ENCODE results near the gene STING1. TPM values are rescaled to one million over a fixed set of nuclear protein-coding genes. Genes with fewer than 3 reads are reported as not detected.
A peak's percentile ranks its signal among the peaks of the same experiment; 100 is the strongest.

STING1 gene
- total and polyA plus RNA-seq, 10 of the 15 experiments (the other 5 are each of a cell fraction or from before 2014, with no cell fraction given): 10.1 to 56.1 (median 41.0) TPM

- SMC1A ChIA-PET (ENCODE audit: uncharacterized antibody, unreplicated experiment): interaction anchor here (0.9 to 11.2 kb wide), 17 partner anchors 11 to 116 kb away, joined by 3 to 235 read pairs (median 4); partner anchors contain the start of genes DNAJC18 and STING1
- Histone ChIP-seq H3K4me1 (ENCODE audit: control insufficient read depth, insufficient read depth, low read length) (peaks cover 19% of the 10 kb centered on the region), H3K9ac (ENCODE audit: control insufficient read depth, insufficient read depth, low read length) (peak overlapping the region; percentile 76), H3K9me3 (replicated peaks; ENCODE audit: control insufficient read depth, insufficient read depth, low read length) (no peaks in the 10 kb centered on the region), H4K20me1 (ENCODE audit: control insufficient read depth, insufficient read depth) (no peaks in the 10 kb centered on the region), H3K27me3 (replicated peaks in 1 of 2; ENCODE audit: control insufficient read depth in 2 of 2, insufficient read depth in 2 of 2, low read length in 1 of 2) (no peaks in the 10 kb centered on the region), H2AFZ (ENCODE audit: control insufficient read depth, low read depth, low read length) (peak overlapping the region; percentile 99), H3K79me2 (ENCODE audit: control insufficient read depth, insufficient read depth, low read length) (no peaks in the 10 kb centered on the region), H3K4me2 (ENCODE audit: control insufficient read depth, insufficient read depth) (peak overlapping the region; percentile 92), H3K36me3 (ENCODE audit: control insufficient read depth in 2 of 2, insufficient read depth in 2 of 2, low read length in 1 of 2) (no peaks in the 10 kb centered on the region), H3K4me3 (peak overlapping the region; percentile 66), H3K27ac (ENCODE audit: control insufficient read depth, insufficient read depth) (peak overlapping the region; percentile 69)
- POLR2A ChIA-PET: interaction anchor here (0.5 to 4.2 kb wide), 10 partner anchors 8 to 81 kb away, joined by 3 to 22 read pairs (median 4); partner anchors contain the start of gene STING1
- intact Hi-C loops (cut with micrococcal nuclease; ENCODE audit: unreplicated experiment): loop anchor here (2.0 kb wide), 1 partner anchor 45 kb away; no protein-coding TSS in a partner anchor
- FAIRE-seq (peak; percentile 66), ATAC-seq (peak; percentile 92), DNase-seq (ENCODE audit: low read depth, low spot score) (no peak)
- BruUV-seq (replicated peaks): TSS peak; percentile 97
- in situ Hi-C loops (cut with MboI): loop anchor here (5.0 kb wide), 1 partner anchor 96 kb away; no protein-coding TSS in a partner anchor
- RAD21 ChIA-PET (ENCODE audit: unreplicated experiment): interaction anchor here (0.9 to 9.6 kb wide), 17 partner anchors 11 to 247 kb away, joined by 3 to 241 read pairs (median 3); partner anchors contain the start of gene STING1
- CTCF ChIA-PET: interaction anchor here (0.6 to 10.1 kb wide), 16 partner anchors 13 to 130 kb away, joined by 3 to 491 read pairs (median 5); partner anchors contain the start of gene UBE2D2
- WGBS (ENCODE audit: insufficient coverage, insufficient replicate concordance, low lambda C conversion rate, missing lambda C conversion rate): 7% methylated on average over 55 of the region's 56 CpGs
- TF ChIP-seq MXI1 (IDR thresholded peaks at IDR 0.05; ENCODE audit: low read depth, low read length): peak; percentile 77; the same call in 1 of the 2 replicates
- peak; percentile 57; the same call in 1 of the 2 replicates for TF ChIP-seq TBL1XR1 (IDR thresholded peaks at IDR 0.05; ENCODE audit: low read depth, low read length)
- no peak for TF ChIP-seq SPI1 (IDR thresholded peaks at IDR 0.05; ENCODE audit: borderline replicate concordance, insufficient read depth, low read depth, low read length)
- TF ChIP-seq WRNIP1 (IDR thresholded peaks at IDR 0.05; ENCODE audit: borderline replicate concordance, low read depth, low read length): no peak
- no peak for TF ChIP-seq RFX5 (IDR thresholded peaks at IDR 0.05; ENCODE audit: low read depth, low read length)
- no peak for TF ChIP-seq USF2 (IDR thresholded peaks at IDR 0.05; ENCODE audit: borderline replicate concordance, low read depth, low read length)
- TF ChIP-seq EP300 (IDR thresholded peaks at IDR 0.05; ENCODE audit: borderline replicate concordance in 1 of 2, control insufficient read depth in 1 of 2, low read depth in 2 of 2, low read length in 2 of 2): no peak
- TF ChIP-seq ZNF274 (IDR thresholded peaks at IDR 0.05; ENCODE audit: insufficient read depth, insufficient read length): no peak
- TF ChIP-seq POU2F2 (IDR thresholded peaks at IDR 0.05; ENCODE audit: borderline replicate concordance, low read depth, low read length): peak; percentile 68; the same call in 1 of the 3 replicates
- TF ChIP-seq ZBTB11 (CRISPR knock-in tag; IDR thresholded peaks at IDR 0.05): no peak
- TF ChIP-seq ASH2L (IDR thresholded peaks at IDR 0.05; ENCODE audit: borderline replicate concordance, low read depth): no peak
- no peak for TF ChIP-seq NR2C2 (IDR thresholded peaks at IDR 0.05; ENCODE audit: borderline replicate concordance, control insufficient read depth, insufficient read length, low read depth)
- peak; percentile 65 for TF ChIP-seq CREB1 (IDR thresholded peaks at IDR 0.05; ENCODE audit: low read depth)
- no peak for TF ChIP-seq ELK1 (IDR thresholded peaks at IDR 0.05; ENCODE audit: low read depth, low read length)
- TF ChIP-seq POLR2A (IDR thresholded peaks at IDR 0.05; ENCODE audit: low read depth, low read length): peak; percentile 96
Measured at GRCh38 chr5:139517683-139518564, 35.4 kb upstream of the STING1 start.

All from GM12878 (cell line).